Esophagus squamous epithelium (tissue), 4 donors: ENCODE data around the gene FHAD1.

ENCODE experiments used
- POLR2A ChIP-seq, 4 donors: fragments of 450-650 bp; IDR thresholded peaks; one replicate each; pipeline ENCODE4 v1.6.1; 2017; ENCODE audit warnings: antibody characterized with exemption in 4 of 4, mild to moderate bottlenecking in 4 of 4, moderate library complexity in 3 of 4
- TF ChIP-seq, protein P1 (sequence below), 6 experiments: fragments of 450-650 bp in 4 of 6; fragments of 200-600 bp in 2 of 6; sonication (generic) in 2 of 6; IDR thresholded peaks; one replicate each; pipeline ENCODE4 v1.5.1; 2016 to 2019; ENCODE audit warnings: antibody characterized with exemption in 6 of 6, mild to moderate bottlenecking in 4 of 6, moderate library complexity in 4 of 6

DNA sequence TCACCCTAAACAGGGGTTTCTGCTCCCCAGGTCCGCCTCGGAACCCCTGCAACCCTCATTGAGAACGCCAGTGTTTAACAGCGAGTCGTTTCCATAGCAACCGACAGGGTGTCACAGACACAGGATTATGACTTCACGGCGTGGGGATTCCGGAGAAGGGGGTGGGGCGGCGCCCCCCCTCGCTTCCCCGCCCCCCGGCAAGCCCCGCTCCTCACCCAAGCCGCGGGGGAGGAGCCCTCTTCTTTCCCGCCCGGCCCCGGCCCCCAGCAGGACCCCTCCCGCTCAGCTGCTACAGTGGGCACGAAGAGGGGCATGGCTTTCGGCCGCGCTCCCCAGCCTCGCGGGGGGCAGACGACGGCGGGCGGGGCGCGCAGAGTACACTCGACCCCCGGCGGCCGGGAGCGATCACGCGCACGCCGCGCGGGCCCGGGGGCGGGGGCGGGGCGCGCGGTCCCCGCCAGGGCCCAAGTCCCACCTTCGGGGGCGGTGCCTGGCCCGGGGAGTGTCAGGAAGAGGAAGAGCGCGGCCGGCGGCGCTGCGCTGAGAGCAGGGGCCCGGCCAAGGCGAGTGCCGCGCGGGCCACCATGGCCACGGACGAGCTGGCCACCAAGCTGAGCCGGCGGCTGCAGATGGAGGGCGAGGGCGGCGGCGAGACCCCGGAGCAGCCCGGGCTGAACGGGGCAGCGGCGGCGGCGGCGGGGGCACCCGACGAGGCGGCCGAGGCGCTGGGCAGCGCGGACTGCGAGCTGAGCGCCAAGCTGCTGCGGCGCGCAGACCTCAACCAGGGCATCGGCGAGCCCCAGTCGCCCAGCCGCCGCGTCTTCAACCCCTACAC lies 162.6 kb downstream of the FHAD1 start, which contains the start of gene EFHD2:
- peak in 3 of 4 donors; percentile 83 to 96 (median 93) for TF ChIP-seq POLR2A (IDR thresholded peaks at IDR 0.05)
- TF ChIP-seq, protein P1, sequence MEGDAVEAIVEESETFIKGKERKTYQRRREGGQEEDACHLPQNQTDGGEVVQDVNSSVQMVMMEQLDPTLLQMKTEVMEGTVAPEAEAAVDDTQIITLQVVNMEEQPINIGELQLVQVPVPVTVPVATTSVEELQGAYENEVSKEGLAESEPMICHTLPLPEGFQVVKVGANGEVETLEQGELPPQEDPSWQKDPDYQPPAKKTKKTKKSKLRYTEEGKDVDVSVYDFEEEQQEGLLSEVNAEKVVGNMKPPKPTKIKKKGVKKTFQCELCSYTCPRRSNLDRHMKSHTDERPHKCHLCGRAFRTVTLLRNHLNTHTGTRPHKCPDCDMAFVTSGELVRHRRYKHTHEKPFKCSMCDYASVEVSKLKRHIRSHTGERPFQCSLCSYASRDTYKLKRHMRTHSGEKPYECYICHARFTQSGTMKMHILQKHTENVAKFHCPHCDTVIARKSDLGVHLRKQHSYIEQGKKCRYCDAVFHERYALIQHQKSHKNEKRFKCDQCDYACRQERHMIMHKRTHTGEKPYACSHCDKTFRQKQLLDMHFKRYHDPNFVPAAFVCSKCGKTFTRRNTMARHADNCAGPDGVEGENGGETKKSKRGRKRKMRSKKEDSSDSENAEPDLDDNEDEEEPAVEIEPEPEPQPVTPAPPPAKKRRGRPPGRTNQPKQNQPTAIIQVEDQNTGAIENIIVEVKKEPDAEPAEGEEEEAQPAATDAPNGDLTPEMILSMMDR (IDR thresholded peaks at IDR 0.05), result peak in 1 of 6 experiments; percentile 9
